KOPT-K1 (cell line): Measurements from ENCODE around the gene UBA52.
"Not testable (repeated sequence)": the region's sequence is repeated elsewhere in the genome, so short reads cannot be mapped to it uniquely, and the experiment has no call there.

Experiments
- H3K27ac ChIP-seq: fragments of 200-600 bp; sonication (generic); 2 replicates; pipeline ENCODE4 v1.5.1; 2016; ENCODE audit warnings: antibody characterized with exemption, mild to moderate bottlenecking, low read depth, low read length; ENCODE audit not compliant: poor library complexity, severe bottlenecking
- H3K36me3 ChIP-seq: fragments of 200-600 bp; sonication (generic); 2 replicates; pipeline ENCODE4 v1.5.1; 2017; ENCODE audit warnings: antibody characterized with exemption, mild to moderate bottlenecking, low read length, moderate library complexity; ENCODE audit not compliant: insufficient read depth
- H3K9me3 ChIP-seq: fragments of 200-600 bp; sonication (generic); 2 replicates; pipeline ENCODE4 v1.5.1; 2017; ENCODE audit warnings: antibody characterized with exemption, low read length, mild to moderate bottlenecking; ENCODE audit not compliant: insufficient read depth, poor library complexity, severe bottlenecking

The UBA52 gene

DNA sequence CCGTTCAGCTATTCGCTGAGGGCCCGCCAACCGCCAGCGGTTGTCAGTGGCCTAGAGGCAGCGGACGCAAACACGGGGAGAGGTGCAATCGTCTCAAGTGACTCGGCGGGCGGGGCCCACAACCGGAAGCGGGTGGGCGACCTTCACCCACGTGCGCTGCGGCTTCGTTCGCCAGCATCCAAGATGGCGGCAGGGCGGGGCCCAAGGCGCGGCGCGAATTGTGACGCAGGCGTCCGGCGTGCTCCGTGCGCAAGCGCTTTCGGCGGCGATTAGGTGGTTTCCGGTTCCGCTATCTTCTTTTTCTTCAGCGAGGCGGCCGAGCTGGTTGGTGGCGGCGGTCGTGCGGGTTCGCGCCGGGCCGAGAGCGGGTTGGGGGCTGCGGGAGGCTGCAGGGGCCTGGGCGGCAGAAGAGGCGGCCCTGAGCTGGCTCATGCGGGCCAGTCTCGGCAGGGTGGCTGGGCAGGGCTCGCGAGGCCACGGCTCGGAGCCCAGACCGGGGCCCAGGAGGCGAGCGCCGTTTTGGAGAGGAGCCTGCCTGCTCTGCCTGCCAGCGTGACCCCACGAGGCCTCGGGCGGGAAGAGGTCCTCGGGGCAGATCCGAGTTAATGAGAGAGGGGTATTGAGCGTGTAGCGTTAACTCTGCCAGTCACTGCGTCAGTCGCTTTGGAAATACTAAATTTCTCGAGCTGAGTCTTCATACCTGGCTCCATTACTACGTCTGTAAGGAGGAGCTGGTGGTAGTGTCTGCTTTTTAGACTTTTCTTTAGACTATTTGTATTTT lies at the start of gene UBA52:
TSS of gene UBA52 (plus strand) at position 294 of the 781 bp plus-strand sequence. CDS start 1,444 bp downstream, outside the sequence.
- peaks cover 70% of the 10 kb centered on the region for H3K36me3 ChIP-seq
- peak within 1 kb of the TSS; percentile 80 for H3K27ac ChIP-seq
- no peaks in the 10 kb centered on the region for H3K9me3 ChIP-seq

DNA sequence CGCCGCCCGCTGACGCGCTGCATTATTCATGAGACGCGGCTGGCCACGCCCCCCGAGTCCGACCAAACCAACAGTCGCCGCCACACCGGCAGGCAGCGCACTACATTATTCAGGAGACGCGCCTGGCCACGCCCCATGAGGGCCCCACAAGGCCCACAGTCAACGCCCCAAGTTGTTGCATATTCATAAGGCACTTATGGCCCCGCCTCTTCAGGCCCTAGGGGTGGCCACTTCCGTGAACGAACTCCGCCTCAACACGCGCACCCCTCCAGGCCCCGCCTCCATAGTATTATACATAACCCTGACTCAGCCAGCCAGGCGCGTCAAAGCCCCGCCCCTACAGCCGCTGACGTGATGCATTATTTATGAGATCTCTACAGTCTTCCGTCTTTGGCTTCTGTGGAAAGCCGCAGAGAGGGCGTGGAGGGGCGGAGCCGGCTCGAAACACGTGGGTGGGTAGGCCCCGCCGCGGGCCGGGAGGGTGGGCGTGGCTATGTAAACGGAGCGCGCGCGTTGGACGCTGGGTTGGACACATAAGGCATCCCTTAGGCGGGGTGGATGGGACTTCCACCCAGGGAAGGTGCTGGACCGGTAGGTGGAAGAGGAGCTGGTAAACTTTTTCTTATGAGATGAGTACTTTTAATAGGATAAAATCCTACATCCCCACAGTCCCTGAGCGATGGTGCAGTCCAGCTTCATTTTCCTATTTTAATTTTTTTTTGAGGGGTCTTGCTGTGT lies 49.4 kb upstream of the UBA52 start:
- Histone ChIP-seq H3K27ac (peak overlapping the region; percentile 73), H3K36me3 (no peaks in the 10 kb centered on the region), H3K9me3 (no peaks in the 10 kb centered on the region)

DNA sequence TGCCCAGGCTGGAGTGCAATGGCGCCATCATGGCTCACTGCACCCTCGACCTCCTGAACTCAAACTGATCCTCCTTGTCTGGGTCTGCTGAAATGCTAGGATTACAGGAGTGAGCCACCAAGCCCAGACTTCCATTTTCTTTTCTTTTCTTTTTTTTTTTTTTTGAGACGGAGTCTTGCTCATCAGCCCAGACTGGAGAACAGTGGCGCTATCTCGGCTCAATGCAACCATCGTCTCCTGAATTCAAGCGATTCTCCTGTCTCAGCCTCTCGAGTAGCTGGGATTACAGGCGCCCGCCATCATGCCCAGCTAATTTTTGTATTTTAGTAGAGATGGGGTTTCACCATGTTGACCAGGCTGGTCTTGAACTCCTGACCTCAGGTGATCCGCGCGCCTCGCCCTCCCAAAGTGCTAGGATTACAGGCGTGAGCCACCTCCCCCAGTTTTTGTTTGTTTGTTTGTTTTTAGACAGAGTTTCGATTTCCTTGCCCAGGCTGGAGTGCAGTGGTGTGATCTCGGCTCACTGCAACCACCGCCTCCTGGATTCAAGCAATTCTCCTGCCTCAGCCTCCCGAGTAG lies 48.7 kb upstream of the UBA52 start:
- peak overlapping the region; percentile 33 for H3K27ac ChIP-seq
- H3K9me3 ChIP-seq, H3K36me3 ChIP-seq: not testable (repeated sequence)

DNA sequence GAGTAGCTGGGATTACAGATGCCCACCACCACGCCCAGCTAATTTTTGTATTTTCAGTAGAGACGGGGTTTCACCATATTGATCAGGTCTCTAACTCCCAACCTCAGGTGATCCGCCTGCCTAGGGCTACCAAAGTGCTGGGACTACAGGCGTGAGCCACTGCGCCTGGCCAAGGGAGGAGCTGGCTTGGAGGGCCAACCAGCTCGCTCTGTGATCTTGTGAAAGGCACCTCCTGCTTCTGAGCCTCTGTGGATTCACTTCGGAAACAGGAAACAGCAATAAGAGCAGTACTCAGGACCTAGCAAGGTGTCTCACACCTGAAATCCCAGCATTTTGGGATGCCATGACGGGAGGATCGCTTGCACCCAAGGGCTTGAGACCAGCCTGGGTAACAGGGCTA lies 47.8 kb upstream of the UBA52 start:
- H3K36me3 ChIP-seq = no peaks in the 10 kb centered on the region
- no peak overlapping the region for H3K27ac ChIP-seq
- no peaks in the 10 kb centered on the region for H3K9me3 ChIP-seq

DNA sequence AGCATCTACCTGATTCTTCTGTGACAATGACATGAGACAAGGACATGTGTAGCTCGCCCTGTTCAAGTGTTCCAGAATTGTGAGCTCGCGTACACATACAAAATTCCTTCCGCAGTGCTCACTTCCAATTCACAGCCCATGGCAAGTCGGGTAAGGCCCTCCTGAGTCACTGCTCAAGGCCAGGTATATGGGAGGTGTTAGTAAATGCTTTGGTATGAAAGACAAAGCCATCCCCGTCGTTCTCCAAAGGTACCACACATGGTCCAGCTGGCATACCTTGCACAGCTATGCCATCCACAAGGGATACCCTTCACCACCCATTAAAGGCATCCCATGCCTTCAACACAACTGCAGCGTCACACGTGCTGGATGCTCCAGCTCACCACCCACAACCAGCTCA lies 45.3 kb upstream of the UBA52 start:
- Histone ChIP-seq H3K27ac (no peak overlapping the region), H3K36me3 (peaks cover 2% of the 10 kb centered on the region; the same call in 1 of the 2 replicates), H3K9me3 (no peaks in the 10 kb centered on the region)

DNA sequence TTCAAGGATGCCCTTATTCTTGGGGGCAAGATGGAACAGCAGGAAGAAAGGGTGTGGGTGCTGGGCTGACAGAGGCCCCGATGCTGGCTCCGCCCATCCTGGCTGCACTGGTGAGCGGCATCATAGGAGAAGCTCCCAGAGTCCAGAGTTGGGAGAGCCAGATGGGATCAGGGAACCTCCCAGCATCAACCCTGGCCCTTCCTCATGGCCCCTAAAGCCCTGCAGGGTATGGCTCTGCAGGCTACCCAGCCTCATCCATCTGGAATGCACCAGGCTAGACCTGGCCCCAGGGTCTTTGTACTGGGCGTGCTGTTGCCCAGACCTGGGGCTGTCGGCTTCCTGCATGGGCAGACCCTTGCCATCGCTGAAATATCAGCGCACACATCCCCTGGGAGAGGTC lies 41.9 kb upstream of the UBA52 start:
- H3K27ac ChIP-seq = no peak overlapping the region
- H3K36me3 ChIP-seq = peaks cover 23% of the 10 kb centered on the region; the same call in 1 of the 2 replicates
- H3K9me3 ChIP-seq = no peaks in the 10 kb centered on the region

DNA sequence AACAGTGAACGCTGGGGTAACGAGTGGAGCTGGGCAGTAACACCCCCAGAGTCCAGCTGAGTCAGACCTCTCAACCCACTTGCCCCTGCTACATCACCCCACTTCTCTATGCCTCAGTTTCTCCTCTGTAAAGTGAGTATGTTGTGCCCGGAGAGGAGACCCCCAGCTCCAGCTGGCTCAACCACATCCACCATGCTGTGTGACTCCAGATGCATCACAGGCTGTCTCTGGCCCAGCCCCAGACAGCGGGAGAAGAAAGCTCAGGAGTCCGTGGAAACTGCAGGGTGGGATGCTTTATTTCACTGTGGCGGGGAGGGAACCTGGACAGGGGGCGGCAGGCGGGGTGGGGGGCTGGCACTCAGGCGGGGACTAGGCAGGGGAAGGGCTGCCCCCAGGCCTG lies 40.2 kb upstream of the UBA52 start:
- Histone ChIP-seq H3K27ac (no peak overlapping the region), H3K9me3 (no peaks in the 10 kb centered on the region), H3K36me3 (peaks cover 36% of the 10 kb centered on the region)

DNA sequence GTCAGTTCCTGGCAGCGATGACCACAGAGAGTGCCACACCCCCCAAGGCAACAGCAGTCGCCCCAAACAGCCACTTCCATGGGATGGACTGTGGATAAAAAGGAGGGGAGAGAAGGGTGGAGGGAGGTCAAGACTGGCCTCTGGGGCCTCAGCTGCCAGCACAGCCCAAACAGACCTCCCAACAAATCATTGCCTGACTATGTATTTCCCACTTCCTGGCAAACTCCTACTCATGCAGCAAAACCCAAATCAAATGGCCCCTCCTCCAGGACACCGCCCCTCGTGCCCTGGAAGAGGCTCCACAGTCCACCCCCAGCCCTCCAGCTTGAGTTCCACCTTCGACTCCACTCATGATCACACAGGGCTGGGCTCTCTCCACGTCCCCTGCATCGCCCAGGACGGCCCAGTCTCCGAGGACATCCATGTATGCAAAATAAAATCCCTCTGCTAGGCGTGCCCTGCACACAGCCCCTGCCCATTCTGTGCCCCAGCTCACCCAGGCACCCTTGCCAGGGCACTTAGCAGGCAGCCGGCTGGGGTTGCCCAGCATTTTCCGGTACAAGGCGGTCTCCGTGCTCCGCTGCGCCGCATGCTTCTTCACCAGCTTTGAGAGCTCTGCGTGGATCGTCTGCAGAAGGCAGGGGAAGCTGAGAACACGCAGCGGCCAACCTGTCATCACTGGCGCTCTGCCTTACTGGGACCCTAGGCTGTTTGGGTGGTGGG lies 39.3 kb upstream of the UBA52 start:
- H3K9me3 ChIP-seq = no peaks in the 10 kb centered on the region
- H3K36me3 ChIP-seq = peaks cover 44% of the 10 kb centered on the region
- H3K27ac ChIP-seq = no peak overlapping the region

DNA sequence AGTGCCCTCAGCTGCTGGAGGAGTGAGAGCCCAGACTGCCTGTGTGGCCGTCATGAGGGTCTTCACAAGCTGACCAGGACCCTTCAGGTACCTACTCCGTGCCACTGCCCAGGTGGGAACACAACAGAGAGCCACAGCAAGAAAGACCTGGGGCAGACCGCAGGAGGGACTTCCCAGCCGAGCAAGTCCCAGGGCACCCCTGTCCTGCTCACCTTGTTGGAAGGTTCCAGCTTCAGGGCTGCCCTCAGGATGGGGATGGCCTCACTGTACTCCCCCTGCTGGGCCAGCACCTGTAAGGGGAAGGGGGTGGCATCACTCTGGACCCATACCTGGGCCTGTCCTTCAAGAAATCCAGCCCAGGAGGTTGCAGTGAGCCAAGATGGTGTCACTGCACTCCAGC lies 38.6 kb upstream of the UBA52 start:
- Histone ChIP-seq H3K27ac (no peak overlapping the region), H3K9me3 (no peaks in the 10 kb centered on the region), H3K36me3 (peaks cover 51% of the 10 kb centered on the region)

DNA sequence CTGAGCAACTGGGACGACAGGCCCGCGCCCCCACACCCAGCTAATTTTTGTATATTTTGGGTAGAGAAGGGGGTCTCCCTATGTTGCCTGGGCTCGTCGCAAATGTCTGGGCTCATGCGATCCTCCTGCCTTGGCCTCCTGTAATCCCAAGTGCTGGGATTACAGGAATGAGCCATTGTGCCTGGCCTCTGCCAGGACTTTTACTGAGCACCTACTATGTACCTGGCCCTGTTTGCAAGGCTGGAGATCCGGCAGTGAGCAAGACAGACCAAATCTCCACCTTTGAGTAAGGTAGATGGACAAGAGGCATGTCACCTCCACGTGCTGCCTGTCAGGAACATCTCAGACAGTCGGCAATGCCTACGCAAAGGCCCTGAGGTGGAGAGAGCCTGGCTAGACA lies 35.2 kb upstream of the UBA52 start:
- H3K36me3 ChIP-seq = peaks cover 81% of the 10 kb centered on the region
- H3K9me3 ChIP-seq = no peaks in the 10 kb centered on the region
- H3K27ac ChIP-seq = no peak overlapping the region

DNA sequence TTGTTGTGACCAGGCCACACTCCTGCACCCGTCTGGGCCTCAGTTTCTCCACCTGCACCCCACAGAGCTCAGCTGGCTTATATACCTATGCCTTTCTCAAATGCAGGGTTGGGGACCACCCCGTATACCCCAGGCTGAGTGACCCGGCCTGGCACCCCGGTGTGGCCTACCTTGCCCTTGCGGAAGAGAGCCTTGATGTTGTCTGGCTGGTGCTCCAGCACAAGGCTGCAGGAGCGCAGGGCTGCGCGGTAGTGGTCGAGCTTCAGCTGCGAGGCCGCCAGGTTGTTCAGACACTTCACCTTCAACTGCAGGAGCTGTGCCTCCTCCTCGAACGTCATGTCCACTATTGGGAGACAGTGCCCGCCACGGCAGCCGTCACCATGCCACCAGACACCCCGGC lies 34.2 kb upstream of the UBA52 start:
- Histone ChIP-seq H3K9me3 (no peaks in the 10 kb centered on the region), H3K27ac (no peak overlapping the region), H3K36me3 (peaks cover 75% of the 10 kb centered on the region)

DNA sequence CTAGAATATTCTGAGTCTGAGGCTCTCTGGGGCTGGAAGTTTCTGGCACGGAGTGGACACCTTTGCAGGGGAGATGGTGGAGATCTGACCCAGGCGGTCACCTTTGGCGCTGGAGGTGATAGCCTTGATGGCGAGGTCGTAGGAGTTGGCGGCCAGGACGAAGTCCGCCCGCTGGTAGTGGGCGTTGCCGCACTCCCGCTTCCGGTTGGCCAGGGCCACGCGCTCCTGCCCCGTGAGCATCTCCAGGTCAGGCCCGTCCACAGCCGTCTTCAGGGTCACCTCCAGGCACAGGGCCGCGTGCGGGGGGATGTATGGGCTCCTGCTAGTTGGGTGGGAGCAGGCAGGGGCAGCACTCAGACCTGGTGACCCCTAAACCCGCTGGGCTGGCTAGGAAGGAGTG lies 33.5 kb upstream of the UBA52 start:
- Histone ChIP-seq H3K36me3 (peaks cover 68% of the 10 kb centered on the region), H3K27ac (no peak overlapping the region), H3K9me3 (no peaks in the 10 kb centered on the region)

DNA sequence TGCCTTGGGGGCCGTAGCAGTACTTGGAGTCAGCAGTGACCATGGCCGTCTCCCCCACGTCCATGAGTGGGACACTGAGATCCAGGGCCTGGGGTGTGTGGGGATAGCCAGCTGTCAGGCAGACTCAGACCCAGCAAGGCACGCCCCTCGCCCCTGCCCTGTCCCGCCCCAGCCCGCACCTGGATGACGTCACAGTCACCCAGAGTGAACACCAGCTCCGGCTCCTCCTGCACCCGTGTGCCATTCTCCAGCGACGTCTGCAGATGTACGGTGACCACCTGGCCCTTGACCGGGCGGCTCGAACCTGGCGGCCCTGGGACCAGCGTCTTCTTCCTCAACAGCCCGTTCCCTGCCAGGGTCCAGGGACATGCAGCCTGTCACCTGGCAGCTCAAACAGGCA lies 32.3 kb upstream of the UBA52 start:
- H3K36me3 ChIP-seq = peaks cover 64% of the 10 kb centered on the region
- H3K27ac ChIP-seq = no peak overlapping the region
- H3K9me3 ChIP-seq = no peaks in the 10 kb centered on the region

DNA sequence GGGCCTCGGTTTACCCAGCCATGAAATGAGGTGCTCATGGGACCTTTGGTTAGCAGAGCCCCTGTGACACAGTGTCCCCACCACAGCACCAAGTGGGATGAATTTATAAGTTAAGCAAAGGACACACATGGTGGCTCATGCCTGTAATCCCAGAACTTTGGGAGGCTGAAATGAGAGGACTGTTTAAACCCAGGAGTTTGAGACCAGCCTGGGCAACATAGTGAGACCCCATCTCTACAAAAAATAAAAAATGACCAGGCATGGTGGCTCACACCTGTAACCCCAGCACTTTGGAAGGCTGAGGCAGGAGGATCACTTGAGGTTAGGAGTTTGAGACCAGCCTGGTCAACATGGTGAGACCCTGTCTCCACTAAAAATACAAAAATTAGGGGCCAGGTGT lies 31.5 kb upstream of the UBA52 start:
- H3K36me3 ChIP-seq = peaks cover 64% of the 10 kb centered on the region
- not testable (repeated sequence) for H3K27ac ChIP-seq, H3K9me3 ChIP-seq
